HG03045 (cell line): ENCODE data around the gene NFE2L3.

Source experiments
- ATAC-seq: cut with Tn5 transposase; IDR thresholded peaks from one replicate; pipeline ENCODE4 v1.9.1; 2021; ENCODE audit warnings: mild to moderate bottlenecking, moderate library complexity; ENCODE audit not compliant: unreplicated experiment

The NFE2L3 gene

GRCh38 chr7:26198133-26198780, 46.3 kb downstream of the NFE2L3 start:
- ATAC-seq, result no peak

- no peak for ATAC-seq
These were observed 46.8 kb downstream of the NFE2L3 start for GRCh38 chr7:26198781-26199169.

GRCh38 chr7:26199301-26200037, 47.5 kb downstream of the NFE2L3 start:
- no peak for ATAC-seq

GRCh38 chr7:26200038-26200443, 48.0 kb downstream of the NFE2L3 start:
- peak; percentile 12 for ATAC-seq

GRCh38 chr7:26200444-26201246, 48.6 kb downstream of the NFE2L3 start, which contains the start of gene HNRNPA2B1:
TSS of gene HNRNPA2B1 (minus strand) at chr7:26200746. CDS start at chr7:26200577, 169 bp downstream.
- peak; percentile 67 for ATAC-seq

- ATAC-seq, result peak; percentile 42
These were observed 49.4 kb downstream of the NFE2L3 start, which contains the start of gene CBX3 for GRCh38 chr7:26201247-26202018. TSS of gene CBX3 (plus strand) at chr7:26201745. CDS start at chr7:26202999, 1,254 bp downstream.

- peak; percentile 10 for ATAC-seq
These were observed 50.3 kb downstream of the NFE2L3 start for GRCh38 chr7:26202019-26202990.

GRCh38 chr7:26203016-26203415, 51.0 kb downstream of the NFE2L3 start:
- no peak for ATAC-seq

GRCh38 chr7:26208040-26208439, 56.0 kb downstream of the NFE2L3 start:
- ATAC-seq, result no peak

- no peak for ATAC-seq
These were observed 61.1 kb downstream of the NFE2L3 start for GRCh38 chr7:26212921-26213718.

- ATAC-seq, result no peak
These were observed 62.0 kb downstream of the NFE2L3 start for GRCh38 chr7:26213807-26214515.

GRCh38 chr7:26216049-26216448, 64.1 kb downstream of the NFE2L3 start:
- no peak for ATAC-seq

- no peak for ATAC-seq
These were observed 72.4 kb downstream of the NFE2L3 start for GRCh38 chr7:26224359-26224758.

GRCh38 chr7:26227987-26228386, 76.0 kb downstream of the NFE2L3 start:
- ATAC-seq, result no peak

- no peak for ATAC-seq
These were observed 82.0 kb downstream of the NFE2L3 start for GRCh38 chr7:26233902-26234511.
